Raji (cell line): ENCODE results near the gene STX18.

Source experiments
- POLR2A ChIP-seq: IDR thresholded peaks from 2 replicates; pipeline ENCODE4 v1.6.1; 2011; ENCODE audit warnings: low read depth, low read length, control low read depth; ENCODE audit not compliant: insufficient read depth

STX18 gene

GRCh38 chr4:4394644-4395043, 147.2 kb downstream of the STX18 start:
- no peak for TF ChIP-seq POLR2A

- no peak for TF ChIP-seq POLR2A
Observed at GRCh38 chr4:4392501-4393183, 149.2 kb downstream of the STX18 start.

- no peak for TF ChIP-seq POLR2A
Observed at GRCh38 chr4:4391866-4392265, 150.0 kb downstream of the STX18 start.

- no peak for TF ChIP-seq POLR2A
Observed at GRCh38 chr4:4390515-4391240, 151.2 kb downstream of the STX18 start.

GRCh38 chr4:4390046-4390445, 151.8 kb downstream of the STX18 start:
- TF ChIP-seq POLR2A = no peak

- TF ChIP-seq POLR2A = no peak
Observed at GRCh38 chr4:4388836-4389575, 152.8 kb downstream of the STX18 start.

- no peak for TF ChIP-seq POLR2A
Observed at GRCh38 chr4:4388311-4388790, 153.5 kb downstream of the STX18 start.

GRCh38 chr4:4387531-4388310, 154.1 kb downstream of the STX18 start:
- TF ChIP-seq POLR2A = no peak

- no peak for TF ChIP-seq POLR2A
Observed at GRCh38 chr4:4386736-4387392, 155.0 kb downstream of the STX18 start, which contains the start of gene NSG1. TSS of gene NSG1 (plus strand) at chr4:4387102. CDS start at chr4:4387630, 528 bp downstream.

GRCh38 chr4:4386296-4386735, 155.5 kb downstream of the STX18 start:
- no peak for TF ChIP-seq POLR2A

- no peak for TF ChIP-seq POLR2A
Observed at GRCh38 chr4:4385729-4386295, 156.0 kb downstream of the STX18 start.

- TF ChIP-seq POLR2A = no peak
Observed at GRCh38 chr4:4384837-4385236, 157.0 kb downstream of the STX18 start.

- no peak for TF ChIP-seq POLR2A
Observed at GRCh38 chr4:4383085-4383484, 158.8 kb downstream of the STX18 start.

GRCh38 chr4:4379540-4380087, 162.2 kb downstream of the STX18 start:
- TF ChIP-seq POLR2A = no peak
